Stimulated activated CD4-positive, alpha-beta T cell treated with anti-CD3 and anti-CD28 coated beads, Interleukin-4, amount 100 ng/mL, for 4 hours (primary cell): Measurements from ENCODE around the gene DOCK4.

Experiments used
- DNase-seq, 2 experiments: peaks; one replicate each; pipeline ENCODE4 v3.0.0-alpha.2; 2020

DOCK4 gene

GRCh38 chr7:111750878-111751277, 455.3 kb downstream of the DOCK4 start:
- DNase-seq, result no peak

- DNase-seq, result no peak
Measured at GRCh38 chr7:111750228-111750627, 456.0 kb downstream of the DOCK4 start.

- no peak for DNase-seq
Measured at GRCh38 chr7:111749625-111750024, 456.6 kb downstream of the DOCK4 start.

- no peak for DNase-seq
Measured at GRCh38 chr7:111747718-111748117, 458.5 kb downstream of the DOCK4 start.

GRCh38 chr7:111746950-111747349, 459.2 kb downstream of the DOCK4 start:
- DNase-seq, result no peak

GRCh38 chr7:111744501-111745155, 461.6 kb downstream of the DOCK4 start:
- DNase-seq, result no peak

- no peak for DNase-seq
Measured at GRCh38 chr7:111743244-111743847, 462.9 kb downstream of the DOCK4 start.

- DNase-seq, result peak; percentile 16 to 17
Measured at GRCh38 chr7:111741811-111742240, 464.4 kb downstream of the DOCK4 start.

GRCh38 chr7:111740942-111741341, 465.3 kb downstream of the DOCK4 start:
- DNase-seq, result no peak

- DNase-seq, result no peak
Measured at GRCh38 chr7:111736552-111736874, 469.7 kb downstream of the DOCK4 start.

- DNase-seq, result peak; percentile 16 to 24
Measured at GRCh38 chr7:111735661-111736551, 470.3 kb downstream of the DOCK4 start.

- DNase-seq, result no peak
Measured at GRCh38 chr7:111734954-111735660, 471.1 kb downstream of the DOCK4 start.

GRCh38 chr7:111732923-111733322, 473.3 kb downstream of the DOCK4 start:
- DNase-seq, result no peak

GRCh38 chr7:111730476-111731300, 475.5 kb downstream of the DOCK4 start:
- no peak for DNase-seq

- DNase-seq, result no peak
Measured at GRCh38 chr7:111730057-111730456, 476.1 kb downstream of the DOCK4 start.

GRCh38 chr7:111729483-111729882, 476.7 kb downstream of the DOCK4 start:
- DNase-seq, result no peak

- no peak for DNase-seq
Measured at GRCh38 chr7:111728635-111728995, 477.6 kb downstream of the DOCK4 start.

GRCh38 chr7:111727905-111728634, 478.1 kb downstream of the DOCK4 start:
- DNase-seq, result no peak

- no peak for DNase-seq
Measured at GRCh38 chr7:111718886-111719285, 487.3 kb downstream of the DOCK4 start.

- no peak for DNase-seq
Measured at GRCh38 chr7:111711426-111712065, 494.7 kb downstream of the DOCK4 start.

- no peak for DNase-seq
Measured at GRCh38 chr7:111710839-111711380, 495.3 kb downstream of the DOCK4 start.
